ENCODE data around the gene TRMT5. TPM values are rescaled to one million over a fixed set of nuclear protein-coding genes. Genes with fewer than 3 reads are reported as not detected.

TRMT5 gene
- total RNA-seq, result 10 to 100 TPM; 18.4 to 21.1 TPM

DNA sequence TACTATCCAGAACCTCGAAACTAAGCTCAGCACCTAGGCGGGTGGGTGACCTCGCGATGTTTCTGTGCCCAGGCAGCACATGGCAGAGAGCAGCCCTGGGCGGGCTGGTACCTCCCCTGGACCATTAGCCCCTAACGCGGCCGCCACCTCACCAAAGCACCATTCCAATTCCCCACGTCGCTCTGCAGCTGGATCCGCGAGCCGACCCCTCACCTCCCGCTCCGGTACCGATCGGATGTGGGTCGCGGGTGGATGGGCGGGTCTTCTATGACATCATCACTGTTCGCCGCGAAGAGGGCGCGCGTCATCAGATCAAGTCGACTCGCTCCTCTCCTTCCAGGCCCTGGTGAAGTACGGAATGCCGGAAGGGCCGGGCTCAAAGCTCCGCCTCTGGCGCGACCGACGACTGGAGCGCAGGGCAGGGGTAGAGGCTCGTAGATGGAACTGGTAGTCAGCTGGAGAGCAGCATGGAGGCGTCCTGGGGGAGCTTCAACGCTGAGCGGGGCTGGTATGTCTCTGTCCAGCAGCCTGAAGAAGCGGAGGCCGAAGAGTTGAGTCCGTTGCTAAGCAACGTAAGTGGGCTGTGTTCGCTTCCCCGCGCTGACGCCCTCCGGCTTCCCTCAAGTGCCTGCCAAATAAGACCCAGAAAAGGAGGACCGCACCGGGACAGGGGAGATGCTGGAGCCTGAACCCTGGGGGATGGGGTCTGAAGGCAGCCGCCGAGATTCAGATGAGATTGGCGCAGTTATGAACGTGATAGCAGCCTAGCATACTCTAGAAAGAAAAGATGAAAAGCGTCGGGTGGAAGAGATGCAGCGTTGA, at the start of gene TRMT5, which contains the start of gene SLC38A6:
Gene TRMT5, minus strand, starts transcription at position 269 of the 822 bp plus-strand sequence. Its CDS starts 106 bp downstream, at position 163.
Gene SLC38A6, plus strand, starts transcription at position 435 of the 822 bp plus-strand sequence. Its CDS starts 33 bp downstream, at position 468.
- CTCF ChIA-PET, result interaction anchor here (0.9 to 1.4 kb wide), 2 partner anchors 247 to 257 kb away, joined by 3 read pairs; no protein-coding TSS in a partner anchor
- POLR2A ChIA-PET, result interaction anchor here (0.5 to 1.2 kb wide), 5 partner anchors 14 to 253 kb away, joined by 3 to 12 read pairs (median 4); no protein-coding TSS in a partner anchor

GRCh38 chr14:61026526-61026925, 45.6 kb upstream of the TRMT5 start:
- ChIA-PET CTCF (interaction anchor here (1.4 kb wide), 1 partner anchor 402 kb away, joined by 3 read pairs; no protein-coding TSS in a partner anchor), POLR2A (no interaction called here)

GRCh38 chr14:61025251-61026223, 44.7 kb upstream of the TRMT5 start:
- POLR2A ChIA-PET, result no interaction called here
- CTCF ChIA-PET, result interaction anchor here (0.8 to 1.4 kb wide), 2 partner anchors 400 to 401 kb away, joined by 3 to 4 read pairs; no protein-coding TSS in a partner anchor

GRCh38 chr14:61019537-61019936, 38.7 kb upstream of the TRMT5 start:
- POLR2A ChIA-PET, result no interaction called here
- CTCF ChIA-PET, result interaction anchor here (0.7 kb wide), 1 partner anchor 260 kb away, joined by 3 read pairs; no protein-coding TSS in a partner anchor

- CTCF ChIA-PET, result no interaction called here
- POLR2A ChIA-PET, result no interaction called here
Observed at GRCh38 chr14:61003571-61003970, 22.7 kb upstream of the TRMT5 start.

GRCh38 chr14:60999536-60999935, 18.7 kb upstream of the TRMT5 start:
- POLR2A ChIA-PET, result no interaction called here
- CTCF ChIA-PET, result no interaction called here

- CTCF ChIA-PET, result no interaction called here
- POLR2A ChIA-PET, result no interaction called here
Observed at GRCh38 chr14:60998617-60999016, 17.7 kb upstream of the TRMT5 start.

DNA sequence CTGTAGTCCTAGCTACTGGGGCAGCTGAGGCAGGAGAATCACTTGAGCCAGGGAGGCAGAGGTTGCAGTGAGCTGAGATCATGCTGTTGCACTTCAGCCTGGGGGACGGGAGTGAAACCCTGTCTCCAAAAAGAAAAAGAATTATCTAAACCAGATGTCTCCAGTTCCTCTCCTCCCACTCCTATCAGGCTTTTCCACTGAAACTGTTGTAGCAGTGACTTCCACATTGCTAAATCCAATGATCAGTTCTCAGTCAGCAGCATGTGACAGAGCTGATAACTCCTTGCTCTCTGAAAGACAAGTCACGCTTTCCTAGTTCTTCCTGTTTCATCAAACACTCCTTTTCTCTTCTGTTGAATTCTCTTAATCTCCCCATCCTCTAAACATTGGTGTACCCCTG, 8.7 kb upstream of the TRMT5 start:
- ChIA-PET POLR2A (no interaction called here), CTCF (no interaction called here)

- ChIA-PET CTCF (no interaction called here), POLR2A (no interaction called here)
Observed at GRCh38 chr14:60986500-60986899, 5.6 kb upstream of the TRMT5 start.

- POLR2A ChIA-PET, result no interaction called here
- CTCF ChIA-PET, result no interaction called here
Observed at GRCh38 chr14:60984196-60984595, 3.3 kb upstream of the TRMT5 start.

GRCh38 chr14:60981633-60982455, 965 bp upstream of the TRMT5 start:
- POLR2A ChIA-PET, result no interaction called here
- CTCF ChIA-PET, result interaction anchor here (1.4 kb wide), 1 partner anchor 248 kb away, joined by 3 read pairs; no protein-coding TSS in a partner anchor

GRCh38 chr14:60977847-60978246, 3.0 kb downstream of the TRMT5 start:
- ChIA-PET CTCF (no interaction called here), POLR2A (no interaction called here)

- CTCF ChIA-PET, result interaction anchor here (0.6 kb wide), 1 partner anchor 267 kb away, joined by 3 read pairs; no protein-coding TSS in a partner anchor
- POLR2A ChIA-PET, result no interaction called here
Observed at GRCh38 chr14:60975551-60975950, 5.3 kb downstream of the TRMT5 start.

GRCh38 chr14:60974090-60974651, 6.7 kb downstream of the TRMT5 start:
- CTCF ChIA-PET, result no interaction called here
- POLR2A ChIA-PET, result no interaction called here

GRCh38 chr14:60973070-60973469, 7.8 kb downstream of the TRMT5 start:
- ChIA-PET CTCF (no interaction called here), POLR2A (no interaction called here)

DNA sequence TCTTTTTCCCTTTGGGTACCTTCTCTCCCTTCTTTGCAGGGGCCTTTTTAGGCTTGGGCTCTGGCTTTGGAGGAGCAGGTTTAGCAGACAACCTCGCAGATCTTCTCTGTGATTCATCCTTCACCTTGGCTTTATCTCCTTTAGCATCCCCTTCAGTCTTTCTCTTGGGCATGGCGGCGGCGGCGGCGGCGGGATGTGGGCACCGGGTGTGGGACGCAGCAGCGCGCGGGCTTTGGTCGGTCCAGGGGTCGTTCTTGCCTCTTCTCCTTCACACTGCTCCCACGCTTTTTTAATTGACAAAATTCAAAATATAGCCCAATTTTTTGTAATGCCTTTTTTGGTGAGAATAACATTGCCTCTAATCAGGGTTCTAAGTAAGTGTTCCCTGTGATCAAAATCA, 8.6 kb downstream of the TRMT5 start:
- ChIA-PET POLR2A (no interaction called here), CTCF (no interaction called here)

DNA sequence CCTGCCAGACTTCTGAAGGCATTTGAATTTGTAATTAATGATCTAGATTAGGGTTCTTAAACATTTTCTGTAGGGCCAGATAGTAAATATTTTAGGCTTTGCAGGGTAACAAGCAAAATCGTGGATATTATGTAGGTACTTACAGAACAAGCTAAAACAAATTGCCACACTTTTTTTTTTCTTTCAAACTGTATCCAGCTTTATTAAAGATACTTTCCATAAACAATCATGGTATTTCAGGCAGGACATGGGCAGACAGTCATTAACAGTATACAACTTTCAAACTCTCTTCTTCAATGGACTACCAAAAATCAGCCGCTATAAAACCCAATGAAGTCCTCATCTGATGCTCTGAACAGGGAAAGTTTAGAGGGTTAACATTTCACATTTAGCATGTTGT, 9.6 kb downstream of the TRMT5 start:
- ChIA-PET POLR2A (no interaction called here), CTCF (interaction anchor here (0.6 kb wide), 1 partner anchor 250 kb away, joined by 3 read pairs; no protein-coding TSS in a partner anchor)

- POLR2A ChIA-PET, result interaction anchor here (0.6 kb wide), 1 partner anchor 350 kb away, joined by 6 read pairs; no protein-coding TSS in a partner anchor
- CTCF ChIA-PET, result no interaction called here
Observed at GRCh38 chr14:60970146-60970545, 10.7 kb downstream of the TRMT5 start.

DNA sequence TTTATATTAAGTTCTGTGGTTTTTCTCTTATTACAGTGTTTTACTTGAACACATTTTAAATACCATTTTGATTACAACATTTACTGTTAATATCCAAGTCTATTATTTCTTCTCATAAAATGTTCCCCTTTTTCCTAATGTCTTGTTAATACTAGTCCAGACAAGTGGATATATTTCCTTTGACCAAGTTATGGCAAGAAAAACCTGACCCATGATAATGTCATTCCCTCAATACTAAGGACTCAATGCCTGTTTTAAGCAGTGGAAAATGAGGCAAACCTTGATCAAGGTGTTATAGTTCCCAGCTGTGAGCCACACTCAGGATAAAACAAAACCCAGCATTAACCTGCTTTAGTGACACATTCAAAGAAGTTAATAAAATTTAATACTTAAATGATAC, 12.2 kb downstream of the TRMT5 start:
- CTCF ChIA-PET, result no interaction called here
- POLR2A ChIA-PET, result no interaction called here

Data from activated CD8-positive, alpha-beta memory T cell treated with anti-CD3 and anti-CD28 coated beads for 36 hours (primary cell).